HG03432 (cell line): ENCODE results near the gene ASAH2.

Source experiments
- ATAC-seq: cut with Tn5 transposase; IDR thresholded peaks from one replicate; pipeline ENCODE4 v1.9.1; 2021; ENCODE audit warnings: mild to moderate bottlenecking, moderate library complexity; ENCODE audit not compliant: unreplicated experiment

Gene ASAH2

GRCh38 chr10:50210876-50211275, 40.4 kb downstream of the ASAH2 start:
- ATAC-seq = peak; percentile 88
